ENCODE results near the gene PROSER3.

PROSER3 gene

GRCh38 chr19:35738887-35739229, 19.1 kb upstream of the PROSER3 start:
- no peak for DNase-seq (ENCODE audit: low read depth)

DNA sequence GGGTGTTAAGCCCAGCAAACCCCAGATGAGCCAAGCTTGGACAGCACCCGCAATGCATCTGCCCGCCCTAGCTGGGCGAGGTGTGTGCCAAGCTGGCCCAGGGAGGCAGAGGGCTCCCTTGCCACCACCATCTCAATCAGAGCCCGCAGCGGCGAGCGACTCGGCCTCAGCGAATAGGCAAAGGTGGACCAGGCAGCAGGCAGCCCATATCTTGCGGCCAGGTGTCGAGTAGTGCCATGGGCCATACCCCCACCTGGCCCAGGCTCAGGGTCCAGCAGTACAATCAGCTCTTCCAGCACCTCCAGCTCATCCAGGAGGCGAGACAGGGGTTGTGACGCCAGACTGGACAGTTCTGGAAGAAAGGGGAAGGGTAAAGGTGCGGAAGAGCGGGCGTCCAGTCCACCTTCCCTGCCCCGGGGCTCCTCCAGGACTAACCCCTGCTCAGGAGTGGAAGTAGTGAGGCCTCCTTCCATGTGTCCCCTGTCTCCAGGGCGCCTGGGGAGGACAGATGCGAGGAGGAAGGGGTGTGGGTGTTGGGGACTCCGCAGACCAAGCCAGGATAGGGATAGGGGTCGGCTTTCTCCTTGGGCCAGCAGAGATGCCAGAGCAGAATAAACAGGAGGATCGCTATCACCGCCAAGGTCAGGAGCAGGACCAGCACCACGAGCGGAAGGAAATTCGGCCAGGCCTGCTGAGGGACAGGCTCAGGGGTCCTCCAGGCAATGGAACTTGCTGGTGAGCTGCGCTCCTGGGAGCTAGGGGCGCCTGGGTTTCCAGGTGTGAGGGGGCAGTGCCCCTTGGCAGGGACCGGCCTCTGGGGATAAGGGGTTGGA, 18.5 kb upstream of the PROSER3 start:
- DNase-seq (ENCODE audit: low read depth), result no peak

- DNase-seq (ENCODE audit: low read depth), result no peak
Measured at GRCh38 chr19:35740108-35740422, 17.9 kb upstream of the PROSER3 start.

GRCh38 chr19:35740423-35741202, 17.4 kb upstream of the PROSER3 start:
- DNase-seq (ENCODE audit: low read depth), result peak; percentile 89

DNA sequence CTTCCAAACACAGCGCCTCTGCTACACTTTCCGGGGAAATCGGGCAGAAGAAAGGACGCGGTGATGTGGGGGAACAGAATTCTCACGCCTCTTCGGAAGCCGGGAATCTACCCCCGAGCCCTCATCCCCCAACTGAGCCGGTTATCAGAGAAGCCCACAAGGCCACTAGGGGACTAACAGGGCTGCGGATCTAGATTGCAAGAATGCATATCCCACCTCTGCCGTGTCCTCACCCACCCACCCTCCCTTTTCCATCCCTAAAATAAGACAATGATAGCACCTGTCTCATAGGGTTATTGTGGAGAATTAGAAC, 16.8 kb upstream of the PROSER3 start:
- DNase-seq (ENCODE audit: low read depth), result no peak

GRCh38 chr19:35742121-35742724, 15.8 kb upstream of the PROSER3 start, which contains the start of gene IGFLR1:
Gene IGFLR1, minus strand, starts transcription at chr19:35742452. Its CDS starts 1,272 bp downstream, at chr19:35741180.
- DNase-seq (ENCODE audit: low read depth), result no peak

GRCh38 chr19:35743640-35744429, 14.1 kb upstream of the PROSER3 start:
- DNase-seq (ENCODE audit: low read depth), result no peak

DNA sequence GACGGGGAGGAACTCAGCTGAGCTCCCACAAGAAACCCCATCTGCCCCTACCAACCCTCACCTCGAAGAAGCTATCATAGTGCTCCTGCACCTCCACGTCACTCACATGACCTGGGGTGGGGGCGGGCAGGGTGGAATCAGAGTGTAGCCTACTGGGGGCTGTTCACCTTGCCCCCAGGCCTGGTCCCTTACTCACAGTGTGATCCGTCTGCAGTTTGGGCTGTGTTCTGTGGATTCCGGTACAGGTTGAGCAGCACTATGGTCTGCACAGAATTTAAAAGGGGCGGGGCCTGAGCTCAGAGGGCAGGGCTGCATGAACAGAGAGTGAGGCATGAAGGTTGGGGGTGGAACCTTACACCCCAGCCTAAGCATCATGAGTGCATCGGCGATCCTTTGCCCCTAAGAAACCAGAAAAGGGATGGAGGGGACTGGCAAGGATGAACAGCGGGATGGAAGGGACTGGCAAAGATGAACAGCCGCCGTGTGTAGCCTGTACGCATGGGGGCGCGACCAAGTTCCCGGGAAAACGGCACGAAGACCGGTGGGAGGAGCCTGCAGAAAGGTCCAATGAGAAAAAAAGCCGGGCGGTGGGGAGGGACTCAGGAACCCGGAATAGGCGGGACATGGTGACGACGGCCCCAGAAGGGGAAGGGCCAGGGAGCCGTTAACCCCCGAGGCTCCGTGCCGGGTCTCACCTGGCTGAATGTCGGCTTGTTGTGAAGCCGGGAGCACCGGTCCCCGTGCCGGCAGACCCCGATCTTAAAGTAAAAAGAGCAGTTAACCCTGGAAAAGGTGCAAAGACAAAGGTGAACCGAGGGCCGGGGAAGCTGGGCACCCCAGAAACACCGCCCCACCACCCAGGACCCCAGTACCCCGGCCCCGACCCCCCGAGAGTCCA, 13.3 kb upstream of the PROSER3 start:
- DNase-seq (ENCODE audit: low read depth), result peak; percentile 99

DNA sequence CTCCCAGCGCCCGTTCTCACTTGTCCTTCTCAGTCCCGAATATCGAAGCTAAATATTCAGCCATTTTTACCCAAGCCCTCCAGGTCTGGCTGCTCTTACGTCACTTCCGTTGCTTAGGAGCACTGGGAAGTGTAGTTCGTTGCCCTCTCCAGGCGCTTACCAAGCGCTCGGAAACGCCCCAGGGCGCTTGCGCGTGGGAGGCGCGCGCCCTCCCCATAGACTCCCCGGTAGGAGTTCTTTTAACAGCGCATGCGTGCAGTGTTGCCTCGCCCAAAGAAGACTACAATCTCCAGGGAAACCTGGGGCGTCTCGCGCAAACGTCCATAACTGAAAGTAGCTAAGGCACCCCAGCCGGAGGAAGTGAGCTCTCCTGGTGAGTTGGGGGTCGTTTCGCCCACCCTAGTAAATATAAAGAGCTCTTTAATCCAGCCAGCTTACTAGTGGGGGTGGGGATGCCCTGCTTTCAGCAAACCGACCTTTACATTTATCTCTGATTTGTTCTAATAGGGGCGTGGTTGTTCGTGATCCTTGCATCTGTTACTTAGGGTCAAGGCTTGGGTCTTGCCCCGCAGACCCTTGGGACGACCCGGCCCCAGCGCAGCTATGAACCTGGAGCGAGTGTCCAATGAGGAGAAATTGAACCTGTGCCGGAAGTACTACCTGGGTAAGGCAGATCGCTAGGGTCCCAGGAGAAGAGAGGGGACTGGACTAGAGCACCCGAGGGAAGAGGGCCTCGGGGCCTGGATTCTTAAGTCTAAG, 12.5 kb upstream of the PROSER3 start, which contains the start of the genes PSENEN and U2AF1L4:
Gene PSENEN, plus strand, starts transcription at position 324 of the 759 bp plus-strand sequence. Its CDS starts 280 bp downstream, at position 604.
Gene U2AF1L4, minus strand, starts transcription at position 91 of the 759 bp plus-strand sequence. Its CDS starts 27 bp downstream, at position 64.
- DNase-seq (ENCODE audit: low read depth), result peak; percentile 100

- no peak for DNase-seq (ENCODE audit: low read depth)
Measured at GRCh38 chr19:35746087-35746462, 11.9 kb upstream of the PROSER3 start.

- no peak for DNase-seq (ENCODE audit: low read depth)
Measured at GRCh38 chr19:35746531-35746930, 11.4 kb upstream of the PROSER3 start.

GRCh38 chr19:35748106-35749020, 9.6 kb upstream of the PROSER3 start, which contains the start of gene LIN37:
Gene LIN37, plus strand, starts transcription at chr19:35748576. Its CDS starts 149 bp downstream, at chr19:35748725.
- peak; percentile 100 for DNase-seq (ENCODE audit: low read depth)

GRCh38 chr19:35750167-35750566, 7.8 kb upstream of the PROSER3 start:
- DNase-seq (ENCODE audit: low read depth), result no peak

DNA sequence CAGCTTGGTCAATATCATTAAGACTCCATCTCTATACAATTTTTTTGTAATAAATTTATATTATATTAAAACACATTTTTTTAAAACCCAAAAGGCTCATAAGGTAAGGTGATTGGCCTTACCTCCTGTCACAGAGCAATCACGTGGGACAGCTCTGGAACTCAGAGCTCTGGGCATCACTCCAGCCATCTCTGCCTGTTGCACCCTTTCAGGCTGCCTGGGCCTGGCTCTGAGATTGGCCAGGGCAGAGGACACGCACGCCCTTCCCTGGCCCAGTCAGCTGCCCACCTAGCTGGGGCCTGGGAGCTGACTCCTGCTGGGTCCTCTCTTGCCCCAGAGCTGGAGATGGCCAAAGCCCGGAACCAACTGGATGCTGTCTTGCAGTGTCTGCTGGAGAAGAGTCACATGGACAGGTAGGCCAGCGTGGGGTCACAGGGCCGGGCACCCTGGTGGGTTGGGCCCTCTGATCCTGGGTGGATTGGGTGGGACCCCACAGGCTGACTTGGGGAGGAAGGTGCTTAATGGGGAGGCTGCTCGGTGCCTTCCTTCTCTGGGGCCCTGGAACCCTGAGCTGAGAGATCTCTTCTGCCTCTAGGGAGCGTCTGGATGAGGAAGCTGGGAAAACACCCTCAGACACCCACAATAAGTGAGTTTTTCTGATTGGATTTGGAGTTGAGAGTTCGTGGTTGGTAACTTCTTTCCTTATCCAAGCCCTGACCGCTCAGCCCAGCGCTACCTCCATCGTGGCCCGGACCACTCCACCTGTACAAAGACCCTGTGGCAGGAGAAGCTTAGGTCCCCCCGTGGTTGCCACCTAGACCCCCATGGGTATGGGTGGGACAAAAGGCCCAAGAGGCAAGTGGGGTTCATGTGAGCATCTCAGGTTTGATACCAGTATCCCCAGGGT, 5.9 kb upstream of the PROSER3 start:
- no peak for DNase-seq (ENCODE audit: low read depth)

DNA sequence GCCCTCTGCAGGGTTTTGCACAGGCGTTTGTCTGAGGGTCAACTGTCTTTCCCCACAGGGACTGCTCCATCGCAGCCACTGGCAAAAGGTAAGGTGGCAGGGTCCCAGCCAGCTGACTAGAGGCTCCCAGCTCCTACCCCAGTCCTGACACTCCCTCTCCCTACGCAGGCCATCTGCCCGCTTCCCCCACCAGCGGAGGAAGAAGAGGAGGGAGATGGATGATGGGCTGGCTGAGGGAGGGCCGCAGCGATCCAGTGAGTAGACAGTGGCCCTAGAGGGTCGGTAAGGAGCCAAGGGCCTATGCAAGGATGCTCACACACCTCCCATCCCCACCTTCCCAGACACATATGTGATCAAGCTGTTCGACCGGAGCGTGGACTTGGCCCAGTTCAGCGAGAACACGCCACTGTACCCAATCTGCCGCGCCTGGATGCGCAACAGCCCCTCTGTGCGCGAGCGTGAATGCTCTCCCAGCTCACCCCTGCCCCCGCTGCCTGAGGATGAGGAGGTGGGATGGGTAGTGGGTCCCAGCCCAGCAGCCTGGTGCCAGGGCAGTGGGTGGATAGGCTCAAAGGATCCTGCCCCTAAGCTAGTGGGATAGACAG, 5.1 kb upstream of the PROSER3 start:
- no peak for DNase-seq (ENCODE audit: low read depth)

- DNase-seq (ENCODE audit: low read depth), result no peak
Measured at GRCh38 chr19:35753634-35754369, 4.2 kb upstream of the PROSER3 start.

Measured in HS-27A (cell line).